Loucy (cell line): Measurements from ENCODE around the gene REC114.

Source experiments
- H2AFZ ChIP-seq: fragments of 200-600 bp; sonication (generic); 2 replicates; pipeline ENCODE4 v1.6.0; 2016; ENCODE audit warnings: antibody characterized with exemption, mild to moderate bottlenecking, low read length, moderate library complexity
- H3F3A ChIP-seq: fragments of 200-600 bp; 2 replicates; pipeline ENCODE4 v1.6.0; 2016; ENCODE audit warnings: antibody characterized with exemption, low read depth, mild to moderate bottlenecking
- H3K27me3 ChIP-seq: fragments of 200-600 bp; sonication (generic); 2 replicates; pipeline ENCODE4 v1.6.1; 2014; ENCODE audit warnings: low read length, mild to moderate bottlenecking; ENCODE audit not compliant: insufficient read depth, poor library complexity, severe bottlenecking
- H3K36me3 ChIP-seq: fragments of 200-600 bp; sonication (generic); 2 replicates; pipeline ENCODE4 v1.6.1; 2016; ENCODE audit warnings: low read length; ENCODE audit not compliant: insufficient read depth
- H3K4me1 ChIP-seq: fragments of 200-600 bp; sonication (generic); 2 replicates; pipeline ENCODE4 v1.5.1; 2014; ENCODE audit warnings: low read length, mild to moderate bottlenecking; ENCODE audit not compliant: insufficient read depth, poor library complexity, severe bottlenecking
- H3K4me2 ChIP-seq: fragments of 200-600 bp; sonication (generic); 2 replicates; pipeline ENCODE4 v1.6.0; 2014; ENCODE audit warnings: antibody characterized with exemption, low read length, low read depth, mild to moderate bottlenecking; ENCODE audit not compliant: poor library complexity, severe bottlenecking
- H3K4me3 ChIP-seq: fragments of 200-600 bp; sonication (generic); 2 replicates; pipeline ENCODE4 v1.5.1; 2014; ENCODE audit warnings: low read length, mild to moderate bottlenecking, mixed read lengths; ENCODE audit not compliant: poor library complexity, severe bottlenecking
- H3K79me2 ChIP-seq: fragments of 200-600 bp; sonication (generic); 2 replicates; pipeline ENCODE4 v1.6.1; 2014; ENCODE audit warnings: low read length; ENCODE audit not compliant: insufficient read depth
- H3K9ac ChIP-seq: fragments of 200-600 bp; sonication (generic); 2 replicates; pipeline ENCODE4 v1.6.0; 2014; ENCODE audit warnings: mild to moderate bottlenecking, low read depth, low read length, moderate library complexity; ENCODE audit not compliant: poor library complexity, severe bottlenecking
- H3K9me2 ChIP-seq: fragments of 200-600 bp; sonication (generic); replicated peaks from 2 replicates; pipeline ENCODE4 v1.6.1; 2016; ENCODE audit warnings: low read depth, low read length, mixed read lengths
- H3K9me3 ChIP-seq: fragments of 200-600 bp; sonication (generic); 2 replicates; pipeline ENCODE4 v1.6.1; 2014; ENCODE audit warnings: mild to moderate bottlenecking, antibody characterized with exemption, low read length, low read depth; ENCODE audit not compliant: insufficient read depth
- H4K20me1 ChIP-seq: fragments of 200-600 bp; sonication (generic); 2 replicates; pipeline ENCODE4 v1.6.0; 2014; ENCODE audit warnings: antibody characterized with exemption, low read length, mild to moderate bottlenecking; ENCODE audit not compliant: insufficient read depth, poor library complexity, severe bottlenecking
- EZH2phosphoT487 ChIP-seq: fragments of 200-600 bp; IDR thresholded peaks from 2 replicates; pipeline ENCODE4 v1.6.1; 2018; ENCODE audit warnings: antibody characterized with exemption, mild to moderate bottlenecking, moderate library complexity, borderline replicate concordance
- TF ChIP-seq, protein P1 (sequence below): fragments of 200-600 bp; sonication (generic); conservative IDR thresholded peaks from 2 replicates; pipeline ENCODE4 v1.5.1; 2014; ENCODE audit warnings: mild to moderate bottlenecking, antibody characterized with exemption, low read length

Gene REC114

DNA sequence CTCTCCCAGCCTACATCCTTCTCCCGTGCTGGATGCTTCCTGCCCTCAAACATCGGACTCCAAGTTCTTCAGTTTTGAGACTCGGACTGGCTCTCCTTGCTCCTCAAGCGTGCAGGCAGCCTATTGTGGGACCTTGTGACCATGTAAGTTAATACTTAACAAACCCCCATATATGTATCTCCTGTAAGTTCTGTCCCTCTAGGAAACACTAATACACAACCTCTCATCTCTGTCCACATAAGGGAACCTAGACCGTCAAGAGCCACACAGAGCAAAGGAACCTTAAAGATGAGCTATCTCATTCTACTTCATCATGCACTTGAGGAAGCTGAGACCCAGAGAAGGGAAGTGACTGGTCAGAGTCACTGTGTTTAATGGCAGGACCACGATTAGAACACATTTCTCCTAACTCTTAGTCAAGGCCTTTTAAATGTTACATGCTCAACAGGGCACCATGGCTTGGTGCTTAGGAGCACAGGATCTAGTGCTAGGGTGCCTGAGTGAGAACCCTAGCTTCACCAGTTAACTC, 140.0 kb downstream of the REC114 start:
- no peak overlapping the region for H3K9ac ChIP-seq
- no peak overlapping the region for H3K4me3 ChIP-seq
- no peaks in the 10 kb centered on the region for H3K79me2 ChIP-seq
- TF ChIP-seq, protein P1, sequence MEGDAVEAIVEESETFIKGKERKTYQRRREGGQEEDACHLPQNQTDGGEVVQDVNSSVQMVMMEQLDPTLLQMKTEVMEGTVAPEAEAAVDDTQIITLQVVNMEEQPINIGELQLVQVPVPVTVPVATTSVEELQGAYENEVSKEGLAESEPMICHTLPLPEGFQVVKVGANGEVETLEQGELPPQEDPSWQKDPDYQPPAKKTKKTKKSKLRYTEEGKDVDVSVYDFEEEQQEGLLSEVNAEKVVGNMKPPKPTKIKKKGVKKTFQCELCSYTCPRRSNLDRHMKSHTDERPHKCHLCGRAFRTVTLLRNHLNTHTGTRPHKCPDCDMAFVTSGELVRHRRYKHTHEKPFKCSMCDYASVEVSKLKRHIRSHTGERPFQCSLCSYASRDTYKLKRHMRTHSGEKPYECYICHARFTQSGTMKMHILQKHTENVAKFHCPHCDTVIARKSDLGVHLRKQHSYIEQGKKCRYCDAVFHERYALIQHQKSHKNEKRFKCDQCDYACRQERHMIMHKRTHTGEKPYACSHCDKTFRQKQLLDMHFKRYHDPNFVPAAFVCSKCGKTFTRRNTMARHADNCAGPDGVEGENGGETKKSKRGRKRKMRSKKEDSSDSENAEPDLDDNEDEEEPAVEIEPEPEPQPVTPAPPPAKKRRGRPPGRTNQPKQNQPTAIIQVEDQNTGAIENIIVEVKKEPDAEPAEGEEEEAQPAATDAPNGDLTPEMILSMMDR = no peak
- TF ChIP-seq EZH2phosphoT487 = no peak
- no peaks in the 10 kb centered on the region for H4K20me1 ChIP-seq
- no peak overlapping the region for H3K4me2 ChIP-seq
- no peaks in the 10 kb centered on the region for H3K9me3 ChIP-seq
- no peaks in the 10 kb centered on the region for H3K27me3 ChIP-seq
- no peaks in the 10 kb centered on the region for H3K9me2 ChIP-seq
- no peak overlapping the region for H2AFZ ChIP-seq
- H3K36me3 ChIP-seq = peaks cover 68% of the 10 kb centered on the region; the same call in 1 of the 2 replicates
- H3F3A ChIP-seq = no peaks in the 10 kb centered on the region
- H3K4me1 ChIP-seq = no peaks in the 10 kb centered on the region

GRCh38 chr15:73583544-73583943, 140.6 kb downstream of the REC114 start:
- Histone ChIP-seq H3K27me3 (no peaks in the 10 kb centered on the region), H4K20me1 (no peaks in the 10 kb centered on the region), H3K36me3 (peaks cover 70% of the 10 kb centered on the region; the same call in 1 of the 2 replicates), H3K4me3 (no peak overlapping the region), H3K4me1 (no peaks in the 10 kb centered on the region), H3K9me3 (no peaks in the 10 kb centered on the region), H3K9me2 (no peaks in the 10 kb centered on the region), H3F3A (no peaks in the 10 kb centered on the region), H2AFZ (no peak overlapping the region), H3K4me2 (no peak overlapping the region), H3K79me2 (no peaks in the 10 kb centered on the region), H3K9ac (no peak overlapping the region)
- TF ChIP-seq, protein P1 = no peak
- no peak for TF ChIP-seq EZH2phosphoT487

DNA sequence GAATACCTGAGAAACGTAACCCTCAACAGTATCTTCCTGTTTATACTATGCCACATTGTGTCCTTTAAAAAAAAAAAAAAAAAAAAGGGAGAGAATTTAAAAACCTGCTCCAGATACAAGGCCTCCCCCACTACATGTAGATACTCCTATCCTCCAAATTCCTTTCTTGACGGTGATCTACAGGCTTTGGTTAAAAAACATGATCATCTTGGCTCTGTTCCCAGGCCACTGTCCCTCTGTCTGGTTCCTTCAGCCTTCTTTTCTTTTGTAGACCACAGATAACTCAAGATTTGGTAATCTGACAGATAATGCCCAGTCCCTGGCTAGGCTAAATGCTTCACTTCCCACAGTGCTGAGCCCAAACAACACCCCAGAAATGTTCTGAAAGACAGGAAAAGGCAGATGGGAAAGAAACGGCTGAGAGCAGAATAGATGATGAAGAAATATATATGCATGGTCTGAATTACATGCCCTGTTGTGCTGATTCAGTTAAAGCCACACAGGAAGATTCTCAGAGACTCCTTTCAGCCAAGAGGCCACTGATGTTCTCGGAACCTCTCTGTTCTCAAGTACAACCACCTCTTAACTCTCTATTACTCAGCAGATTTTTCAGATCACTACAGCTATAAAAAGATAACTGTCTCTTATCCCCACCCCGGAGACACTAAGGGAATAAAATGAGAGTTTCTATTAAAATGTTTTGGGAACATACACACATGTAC, 141.9 kb downstream of the REC114 start:
- Histone ChIP-seq H3K36me3 (peaks cover 82% of the 10 kb centered on the region; the same call in 1 of the 2 replicates), H3K79me2 (no peaks in the 10 kb centered on the region)

More for the DNA sequence above, 141.9 kb downstream of the REC114 start:
- Histone ChIP-seq H3K9me3 (no peaks in the 10 kb centered on the region), H2AFZ (no peak overlapping the region), H3K9ac (no peak overlapping the region), H3K4me1 (no peaks in the 10 kb centered on the region), H3K9me2 (no peaks in the 10 kb centered on the region), H3F3A (no peaks in the 10 kb centered on the region), H3K4me3 (no peak overlapping the region), H3K4me2 (no peak overlapping the region), H4K20me1 (no peaks in the 10 kb centered on the region), H3K27me3 (no peaks in the 10 kb centered on the region)
- no peak for TF ChIP-seq EZH2phosphoT487
- TF ChIP-seq, protein P1 = no peak
